Liver (tissue), 9 donors: ENCODE results near the gene KDM6A. TPM values are rescaled to one million over a fixed set of nuclear protein-coding genes. Genes with fewer than 3 reads are reported as not detected.

Experiments used
- DNase-seq: peaks from one replicate; pipeline ENCODE4 v3.0.0-alpha.2; 2017; ENCODE audit warnings: low spot score
- H3K27ac ChIP-seq, 2 donors: one replicate each; pipeline ENCODE4 v1.7.0; 2013; ENCODE audit warnings: inconsistent platforms in 2 of 2, low read length in 2 of 2, control low read depth in 1 of 2, low read depth in 1 of 2, mild to moderate bottlenecking in 1 of 2
- H3K27me3 ChIP-seq, 4 donors: one replicate each; pipeline versions ENCODE4 v1.6.1 to v1.7.0; 2013; ENCODE audit warnings: low read length in 3 of 4, inconsistent platforms in 1 of 4, mild to moderate bottlenecking in 1 of 4, moderate library complexity in 1 of 4; ENCODE audit not compliant: control insufficient read depth in 4 of 4, insufficient read depth in 4 of 4
- H3K36me3 ChIP-seq, 4 donors: one replicate each; pipeline versions ENCODE4 v1.6.1 to v1.7.0; 2013; ENCODE audit warnings: low read length in 3 of 4, mild to moderate bottlenecking in 3 of 4, low read depth in 1 of 4, moderate library complexity in 1 of 4; ENCODE audit not compliant: control insufficient read depth in 4 of 4, insufficient read depth in 3 of 4
- H3K4me1 ChIP-seq, 4 donors: one replicate each; pipeline versions ENCODE4 v1.6.1 to v1.7.0; 2013; ENCODE audit warnings: low read length in 3 of 4, mild to moderate bottlenecking in 3 of 4, moderate library complexity in 1 of 4; ENCODE audit not compliant: control insufficient read depth in 4 of 4, insufficient read depth in 4 of 4
- H3K4me3 ChIP-seq, 3 donors: one replicate each; pipeline versions ENCODE4 v1.6.1 to v1.7.0; 2013; ENCODE audit warnings: low read length in 3 of 3, control low read depth in 1 of 3, low read depth in 1 of 3, mild to moderate bottlenecking in 1 of 3
- H3K9ac ChIP-seq, 2 donors: one replicate each; pipeline ENCODE4 v1.7.0; 2013; ENCODE audit warnings: low read length in 2 of 2, mild to moderate bottlenecking in 2 of 2, moderate library complexity in 2 of 2, control low read depth in 1 of 2, low read depth in 1 of 2
- H3K9me3 ChIP-seq, 4 donors: one replicate each; pipeline versions ENCODE4 v1.6.1 to v1.7.0; 2013; ENCODE audit warnings: low read length in 3 of 4; ENCODE audit not compliant: control insufficient read depth in 4 of 4
- EGR1 ChIP-seq, 2 donors: IDR thresholded peaks; 2 replicates each; pipeline ENCODE4 v1.6.1; 2016 to 2018; ENCODE audit warnings: antibody characterized with exemption in 2 of 2, low read depth in 2 of 2
- FOXA2 ChIP-seq: IDR thresholded peaks from 2 replicates; pipeline ENCODE4 v1.6.1; 2016; ENCODE audit warnings: antibody characterized with exemption
- GABPA ChIP-seq, 2 donors: IDR thresholded peaks in 1 of 2; conservative IDR thresholded peaks in 1 of 2; 2 replicates each; pipeline ENCODE4 v1.6.1; 2016; ENCODE audit warnings: antibody characterized with exemption in 2 of 2, mild to moderate bottlenecking in 1 of 2, moderate library complexity in 1 of 2
- HNF4A ChIP-seq, 2 donors: conservative IDR thresholded peaks; 2 replicates each; pipeline ENCODE4 v1.6.1; 2016; ENCODE audit warnings: antibody characterized with exemption in 2 of 2, mild to moderate bottlenecking in 2 of 2
- HNF4G ChIP-seq: IDR thresholded peaks from 2 replicates; pipeline ENCODE4 v1.6.1; 2016; ENCODE audit warnings: antibody characterized with exemption
- JUND ChIP-seq, 2 donors: IDR thresholded peaks; 2 replicates each; pipeline ENCODE4 v1.6.1; 2016; ENCODE audit warnings: antibody characterized with exemption in 2 of 2
- NR2F2 ChIP-seq: IDR thresholded peaks from 2 replicates; pipeline ENCODE4 v1.6.1; 2016; ENCODE audit warnings: antibody characterized with exemption
- RXRA ChIP-seq, 2 donors: IDR thresholded peaks; 2 replicates each; pipeline ENCODE4 v1.6.1; 2017 to 2018; ENCODE audit warnings: antibody characterized with exemption in 2 of 2, mild to moderate bottlenecking in 1 of 2
- TAF1 ChIP-seq: conservative IDR thresholded peaks from 2 replicates; pipeline ENCODE4 v1.6.1; 2016; ENCODE audit warnings: antibody characterized with exemption, mild to moderate bottlenecking
- WGBS: extraction: QIAGEN DNeasy Blood & Tissue Kit; methylation state at CpG from one replicate; pipeline ENCODE4 v1.1.7; 2013; 5-methylcytosine and 5-hydroxymethylcytosine counted together
- polyA plus RNA-seq, 2 donors: library from polyadenylated mRNA; stranded (reverse) in 1 of 2; unstranded in 1 of 2; fragments of 200-250 nt in 1 of 2; fragments of >200 nt in 1 of 2; fragmentation: Nextera tagmentation in 1 of 2; extraction: Ambion mirVana in 1 of 2; gene quantifications; one replicate each; pipeline versions ENCODE4 v1.2.1 to v1.2.3, GENCODE V29; 2013 to 2015
- total RNA-seq, 2 donors: library from RNA; depleted of rRNA; stranded (reverse); fragments of >200 nt; gene quantifications; one replicate each; pipeline ENCODE4 v1.2.3, GENCODE V29; 2014
- TF ChIP-seq, protein P1 (sequence below): IDR thresholded peaks from 2 replicates; pipeline ENCODE4 v1.6.1; 2016; ENCODE audit warnings: antibody characterized with exemption
- TF ChIP-seq, protein P2 (sequence below): fragments of 150-350 bp; IDR thresholded peaks from 2 replicates; pipeline ENCODE4 v1.5.1; 2017; ENCODE audit warnings: improper control_type of control experiment, low read depth, low read length; ENCODE audit not compliant: missing input control
- TF ChIP-seq, protein P3 (sequence below): IDR thresholded peaks from 2 replicates; pipeline ENCODE4 v1.6.1; 2016; ENCODE audit warnings: antibody characterized with exemption
- TF ChIP-seq, protein P4 (sequence below): IDR thresholded peaks from 2 replicates; pipeline ENCODE4 v1.6.1; 2016; ENCODE audit warnings: antibody characterized with exemption, mild to moderate bottlenecking
- TF ChIP-seq, protein P5 (sequence below): IDR thresholded peaks from 2 replicates; pipeline ENCODE4 v1.6.1; 2016; ENCODE audit warnings: antibody characterized with exemption
- donor health status: healthy.
- donor health status: healthy.
- donor health status: healthy.
- donor health status: healthy.
- donor health status: healthy.

Gene KDM6A
- total and polyA plus RNA-seq, 4 donors, result 5.3 to 30.2 (median 18.2) TPM

DNA sequence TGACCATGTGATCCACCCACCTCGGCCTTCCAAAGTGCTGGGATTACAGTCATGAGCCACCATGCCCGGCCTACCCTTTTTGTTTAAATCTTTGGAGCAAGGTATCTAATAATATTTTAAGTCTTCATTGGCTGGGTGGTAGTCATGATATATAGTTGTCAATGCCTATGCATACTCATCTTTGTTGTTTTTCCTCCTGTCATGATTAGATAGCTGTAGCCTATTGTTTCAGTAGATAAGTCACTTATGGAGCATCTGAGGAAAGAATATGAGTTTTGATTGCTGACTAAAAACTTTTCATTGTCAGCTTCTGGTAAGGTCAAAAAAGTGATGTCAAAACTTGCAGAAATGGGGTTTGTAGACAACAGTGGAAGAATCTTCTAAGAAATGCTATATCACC lies 119.8 kb downstream of the KDM6A start:
- TF ChIP-seq, protein P1, sequence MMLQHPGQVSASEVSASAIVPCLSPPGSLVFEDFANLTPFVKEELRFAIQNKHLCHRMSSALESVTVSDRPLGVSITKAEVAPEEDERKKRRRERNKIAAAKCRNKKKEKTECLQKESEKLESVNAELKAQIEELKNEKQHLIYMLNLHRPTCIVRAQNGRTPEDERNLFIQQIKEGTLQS, result no peak
- TF ChIP-seq, protein P2, sequence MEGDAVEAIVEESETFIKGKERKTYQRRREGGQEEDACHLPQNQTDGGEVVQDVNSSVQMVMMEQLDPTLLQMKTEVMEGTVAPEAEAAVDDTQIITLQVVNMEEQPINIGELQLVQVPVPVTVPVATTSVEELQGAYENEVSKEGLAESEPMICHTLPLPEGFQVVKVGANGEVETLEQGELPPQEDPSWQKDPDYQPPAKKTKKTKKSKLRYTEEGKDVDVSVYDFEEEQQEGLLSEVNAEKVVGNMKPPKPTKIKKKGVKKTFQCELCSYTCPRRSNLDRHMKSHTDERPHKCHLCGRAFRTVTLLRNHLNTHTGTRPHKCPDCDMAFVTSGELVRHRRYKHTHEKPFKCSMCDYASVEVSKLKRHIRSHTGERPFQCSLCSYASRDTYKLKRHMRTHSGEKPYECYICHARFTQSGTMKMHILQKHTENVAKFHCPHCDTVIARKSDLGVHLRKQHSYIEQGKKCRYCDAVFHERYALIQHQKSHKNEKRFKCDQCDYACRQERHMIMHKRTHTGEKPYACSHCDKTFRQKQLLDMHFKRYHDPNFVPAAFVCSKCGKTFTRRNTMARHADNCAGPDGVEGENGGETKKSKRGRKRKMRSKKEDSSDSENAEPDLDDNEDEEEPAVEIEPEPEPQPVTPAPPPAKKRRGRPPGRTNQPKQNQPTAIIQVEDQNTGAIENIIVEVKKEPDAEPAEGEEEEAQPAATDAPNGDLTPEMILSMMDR, result no peak
- TF ChIP-seq GABPA (IDR thresholded peaks at IDR 0.05 in 1 of 2, conservative IDR thresholded peaks at IDR 0.05 in 1 of 2), result no peak
- TF ChIP-seq JUND (IDR thresholded peaks at IDR 0.05), result no peak
- TF ChIP-seq, protein P3, sequence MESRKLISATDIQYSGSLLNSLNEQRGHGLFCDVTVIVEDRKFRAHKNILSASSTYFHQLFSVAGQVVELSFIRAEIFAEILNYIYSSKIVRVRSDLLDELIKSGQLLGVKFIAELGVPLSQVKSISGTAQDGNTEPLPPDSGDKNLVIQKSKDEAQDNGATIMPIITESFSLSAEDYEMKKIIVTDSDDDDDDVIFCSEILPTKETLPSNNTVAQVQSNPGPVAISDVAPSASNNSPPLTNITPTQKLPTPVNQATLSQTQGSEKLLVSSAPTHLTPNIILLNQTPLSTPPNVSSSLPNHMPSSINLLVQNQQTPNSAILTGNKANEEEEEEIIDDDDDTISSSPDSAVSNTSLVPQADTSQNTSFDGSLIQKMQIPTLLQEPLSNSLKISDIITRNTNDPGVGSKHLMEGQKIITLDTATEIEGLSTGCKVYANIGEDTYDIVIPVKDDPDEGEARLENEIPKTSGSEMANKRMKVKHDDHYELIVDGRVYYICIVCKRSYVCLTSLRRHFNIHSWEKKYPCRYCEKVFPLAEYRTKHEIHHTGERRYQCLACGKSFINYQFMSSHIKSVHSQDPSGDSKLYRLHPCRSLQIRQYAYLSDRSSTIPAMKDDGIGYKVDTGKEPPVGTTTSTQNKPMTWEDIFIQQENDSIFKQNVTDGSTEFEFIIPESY, result no peak
- TF ChIP-seq, protein P4, sequence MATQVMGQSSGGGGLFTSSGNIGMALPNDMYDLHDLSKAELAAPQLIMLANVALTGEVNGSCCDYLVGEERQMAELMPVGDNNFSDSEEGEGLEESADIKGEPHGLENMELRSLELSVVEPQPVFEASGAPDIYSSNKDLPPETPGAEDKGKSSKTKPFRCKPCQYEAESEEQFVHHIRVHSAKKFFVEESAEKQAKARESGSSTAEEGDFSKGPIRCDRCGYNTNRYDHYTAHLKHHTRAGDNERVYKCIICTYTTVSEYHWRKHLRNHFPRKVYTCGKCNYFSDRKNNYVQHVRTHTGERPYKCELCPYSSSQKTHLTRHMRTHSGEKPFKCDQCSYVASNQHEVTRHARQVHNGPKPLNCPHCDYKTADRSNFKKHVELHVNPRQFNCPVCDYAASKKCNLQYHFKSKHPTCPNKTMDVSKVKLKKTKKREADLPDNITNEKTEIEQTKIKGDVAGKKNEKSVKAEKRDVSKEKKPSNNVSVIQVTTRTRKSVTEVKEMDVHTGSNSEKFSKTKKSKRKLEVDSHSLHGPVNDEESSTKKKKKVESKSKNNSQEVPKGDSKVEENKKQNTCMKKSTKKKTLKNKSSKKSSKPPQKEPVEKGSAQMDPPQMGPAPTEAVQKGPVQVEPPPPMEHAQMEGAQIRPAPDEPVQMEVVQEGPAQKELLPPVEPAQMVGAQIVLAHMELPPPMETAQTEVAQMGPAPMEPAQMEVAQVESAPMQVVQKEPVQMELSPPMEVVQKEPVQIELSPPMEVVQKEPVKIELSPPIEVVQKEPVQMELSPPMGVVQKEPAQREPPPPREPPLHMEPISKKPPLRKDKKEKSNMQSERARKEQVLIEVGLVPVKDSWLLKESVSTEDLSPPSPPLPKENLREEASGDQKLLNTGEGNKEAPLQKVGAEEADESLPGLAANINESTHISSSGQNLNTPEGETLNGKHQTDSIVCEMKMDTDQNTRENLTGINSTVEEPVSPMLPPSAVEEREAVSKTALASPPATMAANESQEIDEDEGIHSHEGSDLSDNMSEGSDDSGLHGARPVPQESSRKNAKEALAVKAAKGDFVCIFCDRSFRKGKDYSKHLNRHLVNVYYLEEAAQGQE, result no peak
- TF ChIP-seq HNF4A (conservative IDR thresholded peaks at IDR 0.05), result no peak
- no peak for TF ChIP-seq NR2F2
- no peak overlapping the region for H3K9ac ChIP-seq
- no peaks in the 10 kb centered on the region for H3K9me3 ChIP-seq
- 95% methylated on average over 2 of the region's 2 CpGs for WGBS
- no peak for DNase-seq
- no peak overlapping the region for H3K4me3 ChIP-seq
- H3K36me3 ChIP-seq, result no peaks in the 10 kb centered on the region
- H3K27ac ChIP-seq, result no peak overlapping the region
- H3K27me3 ChIP-seq, result no peaks in the 10 kb centered on the region
- H3K4me1 ChIP-seq, result peaks cover 1 to 17% (median 10%) of the 10 kb centered on the region in 4 donors

DNA sequence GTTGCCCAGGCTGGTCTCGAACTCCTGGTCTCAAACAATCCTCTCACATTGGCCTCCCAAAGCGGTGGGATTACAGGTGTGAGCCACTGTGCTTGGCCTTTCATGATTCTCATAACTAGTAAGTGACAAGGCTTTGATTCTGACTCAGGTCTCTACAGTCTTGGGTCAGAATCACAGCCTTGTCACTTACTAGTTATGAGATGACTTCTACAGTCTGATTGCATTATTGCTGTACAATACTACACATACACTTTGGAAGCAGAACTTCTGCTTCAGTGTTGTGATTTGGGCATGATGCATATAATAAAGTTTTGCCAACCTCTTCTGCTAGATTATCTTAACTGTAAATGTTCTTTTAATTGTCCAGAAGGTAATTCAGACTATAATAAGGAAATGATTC lies 123.3 kb downstream of the KDM6A start:
- WGBS, result 96% methylated on average over 2 of the region's 2 CpGs
- TF ChIP-seq TAF1 (no peak), HNF4A (conservative IDR thresholded peaks at IDR 0.05) (no peak), GABPA (IDR thresholded peaks at IDR 0.05 in 1 of 2, conservative IDR thresholded peaks at IDR 0.05 in 1 of 2) (no peak), RXRA (IDR thresholded peaks at IDR 0.05) (no peak), EGR1 (IDR thresholded peaks at IDR 0.05; ENCODE audit: low read depth in 2 of 2) (no peak), HNF4G (no peak), JUND (IDR thresholded peaks at IDR 0.05) (no peak), FOXA2 (no peak)
- TF ChIP-seq, protein P5, sequence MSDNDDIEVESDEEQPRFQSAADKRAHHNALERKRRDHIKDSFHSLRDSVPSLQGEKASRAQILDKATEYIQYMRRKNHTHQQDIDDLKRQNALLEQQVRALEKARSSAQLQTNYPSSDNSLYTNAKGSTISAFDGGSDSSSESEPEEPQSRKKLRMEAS, result no peak
- TF ChIP-seq, protein P4, result no peak
- TF ChIP-seq, protein P2, result no peak
- TF ChIP-seq, protein P3, result no peak
- Histone ChIP-seq H3K9ac (no peak overlapping the region), H3K4me1 (peaks cover 1 to 32% (median 24%) of the 10 kb centered on the region in 4 donors), H3K27ac (no peak overlapping the region), H3K27me3 (no peaks in the 10 kb centered on the region), H3K4me3 (no peak overlapping the region), H3K9me3 (no peaks in the 10 kb centered on the region), H3K36me3 (no peaks in the 10 kb centered on the region)
- no peak for DNase-seq
